Nephron (organoid): ENCODE measurements around the gene TXLNB.

Experiments used
- H3K27ac Mint-ChIP-seq, 3 experiments: 2 replicates each; pipeline ENCODE4 v1.8.0; 2020; ENCODE audit warnings: mixed read lengths in 3 of 3, mild to moderate bottlenecking in 2 of 3, moderate library complexity in 1 of 3
- H3K27me3 Mint-ChIP-seq: 2 replicates; pipeline ENCODE4 v1.8.0; 2021; ENCODE audit warnings: low read depth, mild to moderate bottlenecking, moderate library complexity, mixed read lengths
- H3K36me3 Mint-ChIP-seq: 2 replicates; pipeline ENCODE4 v1.8.0; 2020; ENCODE audit warnings: low read depth, mixed read lengths
- H3K4me1 Mint-ChIP-seq: 2 replicates; pipeline ENCODE4 v1.8.0; 2020; ENCODE audit warnings: mixed read lengths
- H3K4me3 Mint-ChIP-seq, 3 experiments: 2 replicates each; pipeline ENCODE4 v1.8.0; 2020; ENCODE audit warnings: mild to moderate bottlenecking in 3 of 3, mixed read lengths in 3 of 3, moderate library complexity in 2 of 3
- H3K9me3 Mint-ChIP-seq: 2 replicates; pipeline ENCODE4 v1.8.0; 2020; ENCODE audit warnings: mixed read lengths
- TF ChIP-seq, protein P1 (sequence below), 3 experiments: fragments of 200-600 bp; sonication (generic); IDR thresholded peaks; one replicate each; pipeline ENCODE4 v1.5.0; 2021; ENCODE audit warnings: antibody characterized with exemption in 3 of 3; ENCODE audit not compliant: unreplicated experiment in 3 of 3

Gene TXLNB

DNA sequence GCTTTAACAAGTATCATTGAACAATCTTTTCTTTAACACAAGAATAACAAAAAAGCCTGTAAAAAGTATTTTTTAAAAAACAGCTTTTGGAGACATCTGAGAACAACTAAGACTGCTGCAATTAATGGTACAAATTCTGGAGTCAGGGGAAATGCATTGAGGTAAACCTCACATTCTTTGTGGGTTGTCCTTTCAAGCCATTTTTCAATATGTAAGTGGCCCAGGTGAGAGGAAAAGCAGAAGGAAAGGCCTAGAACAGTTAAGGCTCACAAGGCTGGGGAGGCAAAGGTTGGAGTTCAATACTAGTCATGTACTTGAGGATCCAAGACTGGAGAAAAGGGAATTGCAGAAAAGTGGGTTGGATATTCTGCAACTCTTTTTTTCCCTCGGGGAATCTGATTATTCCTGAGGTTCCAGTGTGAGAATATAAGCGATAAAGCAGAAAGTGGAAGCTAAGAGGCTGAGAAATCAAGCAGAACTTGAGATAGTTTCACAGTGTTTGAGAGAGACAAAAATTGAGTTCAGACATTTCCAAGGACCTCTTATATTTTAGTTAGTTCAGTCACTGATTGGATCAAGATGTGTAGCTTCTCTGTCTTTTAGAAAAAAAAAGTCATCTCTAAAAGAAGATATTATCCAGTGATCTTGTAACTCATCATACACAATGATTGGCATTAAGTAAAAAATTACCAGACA is 25.0 kb upstream of the TXLNB start:
- Mint-ChIP-seq H3K4me1 (peaks cover 9% of the 10 kb centered on the region), H3K4me3 (no peak overlapping the region), H3K27me3 (no peaks in the 10 kb centered on the region), H3K9me3 (peaks cover 6% of the 10 kb centered on the region), H3K36me3 (no peaks in the 10 kb centered on the region), H3K27ac (no peak overlapping the region)
- TF ChIP-seq, protein P1, sequence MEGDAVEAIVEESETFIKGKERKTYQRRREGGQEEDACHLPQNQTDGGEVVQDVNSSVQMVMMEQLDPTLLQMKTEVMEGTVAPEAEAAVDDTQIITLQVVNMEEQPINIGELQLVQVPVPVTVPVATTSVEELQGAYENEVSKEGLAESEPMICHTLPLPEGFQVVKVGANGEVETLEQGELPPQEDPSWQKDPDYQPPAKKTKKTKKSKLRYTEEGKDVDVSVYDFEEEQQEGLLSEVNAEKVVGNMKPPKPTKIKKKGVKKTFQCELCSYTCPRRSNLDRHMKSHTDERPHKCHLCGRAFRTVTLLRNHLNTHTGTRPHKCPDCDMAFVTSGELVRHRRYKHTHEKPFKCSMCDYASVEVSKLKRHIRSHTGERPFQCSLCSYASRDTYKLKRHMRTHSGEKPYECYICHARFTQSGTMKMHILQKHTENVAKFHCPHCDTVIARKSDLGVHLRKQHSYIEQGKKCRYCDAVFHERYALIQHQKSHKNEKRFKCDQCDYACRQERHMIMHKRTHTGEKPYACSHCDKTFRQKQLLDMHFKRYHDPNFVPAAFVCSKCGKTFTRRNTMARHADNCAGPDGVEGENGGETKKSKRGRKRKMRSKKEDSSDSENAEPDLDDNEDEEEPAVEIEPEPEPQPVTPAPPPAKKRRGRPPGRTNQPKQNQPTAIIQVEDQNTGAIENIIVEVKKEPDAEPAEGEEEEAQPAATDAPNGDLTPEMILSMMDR (IDR thresholded peaks at IDR 0.05; ENCODE audit: unreplicated experiment in 3 of 3) = no peak

DNA sequence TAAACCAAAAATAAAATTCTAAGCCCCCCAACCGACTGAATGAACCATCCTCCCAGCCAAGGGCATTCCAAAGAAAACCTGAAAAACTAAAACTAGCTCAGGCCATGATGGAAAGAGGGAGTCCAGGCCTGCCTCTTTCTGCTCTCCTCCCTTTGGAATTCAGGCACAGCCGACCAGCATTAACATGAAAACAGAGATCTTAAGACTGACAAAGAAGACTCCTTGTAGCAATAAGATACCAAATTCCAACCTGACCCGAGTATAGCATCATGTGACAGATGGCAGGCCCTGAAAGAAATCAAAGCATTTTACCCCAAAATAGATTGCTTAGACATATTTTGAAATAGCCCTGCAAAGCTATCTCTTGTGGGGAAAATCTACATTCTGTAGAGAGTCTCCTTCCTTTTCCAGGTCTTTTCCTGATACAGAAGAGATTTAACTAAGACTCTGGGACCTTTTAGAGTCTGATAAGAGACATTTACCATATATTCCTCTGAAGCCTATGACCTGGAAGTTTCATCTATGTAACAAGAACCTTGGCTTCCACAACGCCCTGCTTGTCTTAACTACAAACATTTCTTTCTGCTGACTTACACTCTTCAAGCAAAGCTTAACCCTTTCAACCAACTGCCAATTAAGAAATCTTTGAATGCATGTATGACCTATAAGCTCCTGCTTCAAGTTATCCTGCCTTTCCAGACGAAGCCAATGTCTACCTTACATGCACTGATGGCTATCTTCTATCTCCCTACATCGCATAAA is 22.2 kb upstream of the TXLNB start:
- Mint-ChIP-seq H3K9me3 (peaks cover 6% of the 10 kb centered on the region), H3K4me1 (peaks cover 9% of the 10 kb centered on the region), H3K27me3 (no peaks in the 10 kb centered on the region), H3K27ac (peak overlapping the region in 1 of 3 experiments; percentile 35), H3K36me3 (no peaks in the 10 kb centered on the region), H3K4me3 (no peak overlapping the region)
- TF ChIP-seq, protein P1 (IDR thresholded peaks at IDR 0.05; ENCODE audit: unreplicated experiment in 3 of 3) = no peak

DNA sequence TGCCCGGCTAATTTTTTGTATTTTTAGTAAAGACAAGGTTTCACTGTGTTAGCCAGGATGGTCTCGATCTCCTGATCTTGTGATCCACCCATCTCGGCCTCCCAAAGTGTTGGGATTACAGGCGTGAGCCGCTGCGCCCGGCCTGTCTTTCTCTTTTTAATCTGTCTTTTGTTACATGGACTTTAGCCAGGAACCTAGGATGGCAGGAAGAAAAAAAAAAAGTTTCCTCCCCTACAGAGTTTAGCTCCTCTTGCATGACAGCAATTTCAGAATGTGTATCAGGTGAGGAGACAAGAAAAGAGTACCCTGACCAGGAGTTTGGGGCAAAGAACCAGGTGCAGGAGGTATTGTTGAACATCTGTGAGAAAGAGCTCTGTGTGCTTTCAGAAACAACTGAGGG is 21.4 kb upstream of the TXLNB start:
- H3K4me1 Mint-ChIP-seq = peaks cover 9% of the 10 kb centered on the region
- H3K27ac Mint-ChIP-seq = no peak overlapping the region
- TF ChIP-seq, protein P1 (IDR thresholded peaks at IDR 0.05; ENCODE audit: unreplicated experiment in 3 of 3) = no peak
- H3K4me3 Mint-ChIP-seq = no peak overlapping the region
- no peaks in the 10 kb centered on the region for H3K27me3 Mint-ChIP-seq
- peaks cover 3% of the 10 kb centered on the region for H3K9me3 Mint-ChIP-seq
- no peaks in the 10 kb centered on the region for H3K36me3 Mint-ChIP-seq

DNA sequence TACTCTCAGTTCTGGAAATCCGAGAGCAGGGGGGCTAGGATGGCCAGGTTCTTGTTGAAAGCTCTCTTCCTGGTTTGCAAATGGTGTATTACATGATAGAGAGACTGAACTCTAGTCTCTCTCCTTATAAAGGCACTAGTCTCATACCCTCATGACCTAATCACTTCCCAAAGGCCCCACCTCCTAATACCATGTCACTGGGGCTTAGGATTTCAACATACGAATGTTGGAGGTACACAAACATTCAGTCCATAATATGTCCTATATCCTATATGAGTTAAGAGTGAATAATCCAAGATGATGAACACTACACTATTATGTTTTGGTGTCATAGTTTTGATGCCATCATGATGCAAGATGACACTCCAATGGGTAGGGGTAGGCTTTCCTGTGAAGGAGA is 20.0 kb upstream of the TXLNB start:
- Mint-ChIP-seq H3K4me3 (no peak overlapping the region), H3K9me3 (no peaks in the 10 kb centered on the region), H3K27ac (no peak overlapping the region), H3K4me1 (peaks cover 9% of the 10 kb centered on the region), H3K27me3 (no peaks in the 10 kb centered on the region), H3K36me3 (no peaks in the 10 kb centered on the region)
- TF ChIP-seq, protein P1 (IDR thresholded peaks at IDR 0.05; ENCODE audit: unreplicated experiment in 3 of 3) = no peak

DNA sequence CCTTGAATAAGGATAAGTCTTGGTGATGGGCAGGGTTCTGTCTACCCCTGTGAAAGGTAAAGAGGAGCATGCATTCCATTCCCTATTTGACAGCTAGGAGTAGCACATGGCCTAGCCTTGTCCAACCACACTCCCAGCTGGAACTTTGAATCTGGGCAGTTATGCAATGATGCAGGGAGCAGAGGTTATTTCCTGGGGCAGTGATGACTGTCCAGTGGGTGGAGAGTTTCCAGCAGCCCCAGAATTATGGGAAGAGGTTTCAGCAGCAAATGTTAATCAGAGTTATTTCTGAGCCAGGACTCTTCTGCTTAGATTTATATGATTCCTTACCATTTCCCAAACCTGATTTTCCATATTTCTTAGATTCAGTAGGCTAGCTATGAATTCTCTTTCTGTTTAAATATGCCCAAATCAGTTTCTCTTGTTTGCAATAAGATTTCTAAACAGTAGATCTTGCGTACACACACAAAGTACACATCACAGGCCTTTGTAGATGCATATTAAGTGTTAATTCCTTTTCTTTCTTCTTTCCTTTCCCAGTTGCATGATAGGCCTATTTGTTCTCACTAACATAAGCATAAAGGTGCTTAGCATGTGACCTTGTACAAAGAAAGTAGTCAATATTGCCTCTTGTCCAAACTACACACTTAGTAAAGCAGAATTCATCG is 17.3 kb upstream of the TXLNB start:
- H3K36me3 Mint-ChIP-seq = no peaks in the 10 kb centered on the region
- no peaks in the 10 kb centered on the region for H3K9me3 Mint-ChIP-seq
- H3K27ac Mint-ChIP-seq = no peak overlapping the region
- H3K27me3 Mint-ChIP-seq = no peaks in the 10 kb centered on the region
- peaks cover 13% of the 10 kb centered on the region for H3K4me1 Mint-ChIP-seq
- TF ChIP-seq, protein P1 (IDR thresholded peaks at IDR 0.05; ENCODE audit: unreplicated experiment in 3 of 3) = no peak
- H3K4me3 Mint-ChIP-seq = no peak overlapping the region
